K562 (cell line): ENCODE results near the gene MYO1D. TPM values are rescaled to one million over a fixed set of nuclear protein-coding genes. Genes with fewer than 3 reads are reported as not detected.

Experiments used
- ATAC-seq: fragments of 200-7000 bp; cut with Tn5 transposase; 3 replicates; pipeline ENCODE4 v1.9.1; 2020; ENCODE audit warnings: moderate library complexity
- BruUV-seq: library from RNA; stranded (reverse); fragments of 400-500 nt; replicated peaks from 2 replicates; lab custom pipeline; 2021; lab: Mats Ljungman, UMichigan
- CTCF ChIA-PET: fragments of 300-600 bp; formaldehyde crosslinking; extraction: SDS; loops from one replicate; lab custom pipeline; 2021; ENCODE audit warnings: low intra/inter-chr PET ratio; lab: Yijun Ruan, JAX
- POLR2A ChIA-PET: fragments of 300-600, 350-650 bp; sonication (Branson Sonifier 250); formaldehyde crosslinking; extraction: SDS; loops from one replicate; lab custom pipeline; 2021; ENCODE audit warnings: antibody characterized with exemption, inconsistent platforms; lab: Yijun Ruan, JAX
- DNase-seq, 4 experiments: peaks; one replicate each; pipeline versions ENCODE4 v3.0.0 to v3.0.0-alpha.2; 2011 to 2018; ENCODE audit warnings: low spot score in 3 of 4, mixed read lengths in 3 of 4; ENCODE audit errors: extremely low read depth in 1 of 4
- FAIRE-seq: peaks from 2 replicates; lab custom pipeline; 2011; peaks lifted over from hg19 to GRCh38; lab: Jason Lieb, UNC
- H2AFZ ChIP-seq: 2 replicates; pipeline ENCODE4 v1.6.0; 2011; ENCODE audit warnings: low read depth, low read length, control low read depth, inconsistent platforms
- H3K27ac ChIP-seq: fragments of 200-600 bp; 3 replicates; pipeline ENCODE4 v1.8.0; 2011; ENCODE audit warnings: low read depth, mild to moderate bottlenecking, control low read depth, inconsistent platforms, low read length, moderate library complexity, mixed read lengths; ENCODE audit errors: extremely low read depth
- H3K27me3 ChIP-seq, 2 experiments: fragments of 300-600 bp in 1 of 2; 2 replicates in 1 of 2; 3 replicates in 1 of 2; pipeline versions ENCODE4 v1.6.0 to v1.8.0; 2011; ENCODE audit warnings: inconsistent platforms in 2 of 2, low read length in 2 of 2, mild to moderate bottlenecking in 1 of 2, mixed read lengths in 1 of 2, moderate library complexity in 1 of 2; ENCODE audit not compliant: control insufficient read depth in 2 of 2, insufficient read depth in 2 of 2
- H3K36me3 ChIP-seq: fragments of 300-600 bp; 3 replicates; pipeline ENCODE4 v1.8.0; 2011; ENCODE audit warnings: mild to moderate bottlenecking, low read length, inconsistent platforms; ENCODE audit not compliant: control insufficient read depth, insufficient read depth
- H3K4me1 ChIP-seq, 2 experiments: fragments of 200-600 bp in 1 of 2; replicated peaks in 1 of 2; 2 replicates in 1 of 2; 3 replicates in 1 of 2; pipeline versions ENCODE4 v1.5.1 to v1.8.0; 2011; ENCODE audit warnings: inconsistent platforms in 2 of 2, low read length in 2 of 2, mild to moderate bottlenecking in 1 of 2, mixed read lengths in 1 of 2, moderate library complexity in 1 of 2; ENCODE audit not compliant: control insufficient read depth in 2 of 2, insufficient read depth in 2 of 2
- H3K4me2 ChIP-seq: 2 replicates; pipeline ENCODE4 v1.6.1; 2011; ENCODE audit warnings: low read length, control low read depth, inconsistent platforms, mixed read lengths; ENCODE audit not compliant: insufficient read depth
- H3K4me3 ChIP-seq: fragments of 200-600 bp; sonication (generic), shearing (Covaris generic); 2 replicates; pipeline ENCODE4 v1.5.1; 2016; ENCODE audit warnings: control low read depth, inconsistent platforms
- H3K79me2 ChIP-seq: fragments of 200-600 bp; 3 replicates; pipeline ENCODE4 v1.8.0; 2011; ENCODE audit warnings: low read length, inconsistent platforms; ENCODE audit not compliant: control insufficient read depth, insufficient read depth
- H3K9ac ChIP-seq, 2 experiments: 2 replicates each; pipeline versions ENCODE4 v1.6.0 to v1.6.1; 2011; ENCODE audit warnings: low read depth in 2 of 2, low read length in 2 of 2, control low read depth in 1 of 2, inconsistent platforms in 1 of 2, mild to moderate bottlenecking in 1 of 2, mixed read lengths in 1 of 2; ENCODE audit not compliant: insufficient read depth in 1 of 2
- H3K9me1 ChIP-seq: one replicate; pipeline ENCODE4 v1.6.0; 2011; ENCODE audit warnings: inconsistent platforms, mild to moderate bottlenecking, low read length, moderate library complexity; ENCODE audit not compliant: control insufficient read depth, insufficient read depth
- H3K9me3 ChIP-seq: replicated peaks from 2 replicates; pipeline ENCODE4 v1.5.1; 2011; ENCODE audit warnings: low read depth, low read length, inconsistent platforms; ENCODE audit not compliant: control insufficient read depth, insufficient read depth
- H4K20me1 ChIP-seq: replicated peaks from 2 replicates; pipeline ENCODE4 v1.6.1; 2011; ENCODE audit warnings: low read length, inconsistent platforms, mixed read lengths; ENCODE audit not compliant: control insufficient read depth, insufficient read depth
- BCLAF1 ChIP-seq, 2 experiments: fragments of 450-650 bp in 1 of 2; IDR thresholded peaks; 2 replicates each; pipeline ENCODE4 v1.6.1; 2011 to 2017; ENCODE audit warnings: low read depth in 2 of 2, antibody characterized with exemption in 1 of 2, borderline replicate concordance in 1 of 2, low read length in 1 of 2, mild to moderate bottlenecking in 1 of 2, mixed read lengths in 1 of 2; ENCODE audit not compliant: control insufficient read depth in 1 of 2
- CBX5 ChIP-seq: IDR thresholded peaks from 2 replicates; pipeline ENCODE4 v1.6.1; 2014; ENCODE audit warnings: low read depth, borderline replicate concordance
- ETV5 ChIP-seq: sonication (generic); formaldehyde crosslinking; IDR thresholded peaks from 2 replicates; pipeline ENCODE4 v1.4.0; 2020; ENCODE audit warnings: low read depth, mild to moderate bottlenecking, missing genetic modification reagents
- FUS ChIP-seq: fragments of 200-400 bp; formaldehyde crosslinking; optimal IDR thresholded peaks from 2 replicates; pipeline ENCODE3; 2017; ENCODE audit warnings: low read depth, low read length
- HNRNPUL1 ChIP-seq: fragments of 200-400 bp; formaldehyde crosslinking; IDR thresholded peaks from 2 replicates; pipeline ENCODE4 v1.6.1; 2017; ENCODE audit warnings: low read length
- PCBP1 ChIP-seq: fragments of 200-400 bp; formaldehyde crosslinking; IDR thresholded peaks from 2 replicates; pipeline ENCODE4 v1.6.1; 2018; ENCODE audit warnings: mild to moderate bottlenecking, low read depth, low read length; ENCODE audit not compliant: poor library complexity, severe bottlenecking
- RFX7 ChIP-seq: fragments of 250-450 bp; sonication (Bioruptor Pico); IDR thresholded peaks from 2 replicates; pipeline ENCODE4 v1.5.1; 2021; ENCODE audit warnings: mild to moderate bottlenecking
- ZNF24 ChIP-seq: fragments of 450-650 bp; IDR thresholded peaks from 2 replicates; pipeline ENCODE4 v1.6.1; 2016
- WGBS: fragments of 100-300 bp; shearing (Covaris generic); methylation state at CpG from one replicate; pipeline ENCODE4 v1.1.6; 2016; ENCODE audit warnings: low coverage, mixed read lengths; ENCODE audit not compliant: insufficient coverage; ENCODE audit errors: missing lambda C conversion rate; 5-methylcytosine and 5-hydroxymethylcytosine counted together
- in situ Hi-C: fragments of 300-500 bp; cut with MboI; formaldehyde crosslinking; loops from 4 replicates; pipeline ENCODE4 v1.15.0; 2018; ENCODE audit warnings: inconsistent platforms, mixed read lengths
- intact Hi-C: fragments of 100-400 bp; cut with micrococcal nuclease; formaldehyde crosslinking; loops from 2 replicates; pipeline ENCODE4 v1.14.2; 2022
- polyA plus RNA-seq, 8 experiments: library from polyadenylated mRNA; depleted of rRNA in 4 of 8; stranded (reverse) in 5 of 8; unstranded in 3 of 8; fragments of >200 nt; fragmentation: Nextera tagmentation in 2 of 8; fragmentation: Illumina TruSeq in 1 of 8; extraction: Ambion mirVana in 2 of 8; extraction: Trizol in 1 of 8; gene quantifications; 2 replicates each; pipeline versions ENCODE4 v1.2.1 to v1.2.3, GENCODE V29; 2011 to 2014; ENCODE audit warnings: inconsistent platforms in 1 of 8, missing spikeins in 1 of 8
- total RNA-seq, 7 experiments: library from RNA; depleted of rRNA in 6 of 7; stranded (reverse); fragments of >200 nt in 6 of 7; fragmentation: Illumina TruSeq in 2 of 7; extraction: Trizol in 2 of 7; gene quantifications; 2 replicates each; pipeline versions ENCODE4 v1.2.1 to v1.2.3, GENCODE V29; 2011 to 2021; ENCODE audit warnings: low replicate concordance in 1 of 7
- TF ChIP-seq, protein P1 (sequence below): sonication (generic); formaldehyde crosslinking; IDR thresholded peaks from 2 replicates; pipeline ENCODE4 v1.8.1; 2023; ENCODE audit warnings: mild to moderate bottlenecking, missing genetic modification reagents

The MYO1D gene
- total and polyA plus RNA-seq, 9 of the 15 experiments (the other 6 are each of a cell fraction or from before 2014, with no cell fraction given), result 2.1 to 71.2 (median 45.4) TPM

DNA sequence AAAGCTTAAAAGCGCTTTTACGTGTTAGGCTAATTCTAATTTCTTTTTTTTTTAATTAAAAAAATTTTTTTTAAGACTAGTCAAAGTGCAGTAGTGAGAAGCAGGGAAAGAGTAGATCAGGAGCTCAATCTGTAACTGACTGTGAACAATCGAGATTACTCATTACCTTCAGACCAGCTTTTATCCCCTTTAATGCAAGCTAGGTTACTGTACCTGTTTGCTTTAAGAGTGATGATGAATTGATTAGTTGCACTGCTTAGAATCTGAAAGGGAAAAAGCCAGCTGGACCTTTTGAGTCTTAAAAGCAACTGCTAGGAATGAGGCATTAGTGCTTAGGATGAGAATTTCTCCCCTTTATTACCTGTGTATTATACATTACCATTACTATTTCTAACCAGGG is 413.6 kb downstream of the MYO1D start:
- 93% methylated on average over 3 of the region's 3 CpGs for WGBS

More for the DNA sequence above, 413.6 kb downstream of the MYO1D start:
- peaks cover 0 to 2% of the 10 kb centered on the region in 2 experiments; a peak in 1 of 5 replicates for H3K4me1 ChIP-seq
- ChIA-PET POLR2A (interaction anchor here (1.0 to 1.1 kb wide), 2 partner anchors 10 to 19 kb away, joined by 3 to 6 read pairs; partner anchors contain the start of gene PSMD11), CTCF (no interaction called here)
- in situ Hi-C loops (no loop called here), intact Hi-C loops (no loop called here)
- FAIRE-seq, result no peak
- no peak overlapping the region for H3K9ac ChIP-seq
- H3K27ac ChIP-seq, result no peak overlapping the region
- no peak overlapping the region for H3K4me3 ChIP-seq
- no peak overlapping the region for H2AFZ ChIP-seq
- no peaks in the 10 kb centered on the region for H3K9me1 ChIP-seq
- no peaks in the 10 kb centered on the region for H3K27me3 ChIP-seq
- TF ChIP-seq ZNF24 (no peak), HNRNPUL1 (no peak), CBX5 (no peak), RFX7 (CRISPR knock-in tag) (no peak), BCLAF1 (IDR thresholded peaks at IDR 0.05; ENCODE audit: borderline replicate concordance in 1 of 2, control insufficient read depth in 1 of 2, low read depth in 2 of 2, low read length in 1 of 2) (no peak), ETV5 (CRISPR knock-in tag) (no peak), PCBP1 (no peak), FUS (no peak)
- TF ChIP-seq, protein P1, sequence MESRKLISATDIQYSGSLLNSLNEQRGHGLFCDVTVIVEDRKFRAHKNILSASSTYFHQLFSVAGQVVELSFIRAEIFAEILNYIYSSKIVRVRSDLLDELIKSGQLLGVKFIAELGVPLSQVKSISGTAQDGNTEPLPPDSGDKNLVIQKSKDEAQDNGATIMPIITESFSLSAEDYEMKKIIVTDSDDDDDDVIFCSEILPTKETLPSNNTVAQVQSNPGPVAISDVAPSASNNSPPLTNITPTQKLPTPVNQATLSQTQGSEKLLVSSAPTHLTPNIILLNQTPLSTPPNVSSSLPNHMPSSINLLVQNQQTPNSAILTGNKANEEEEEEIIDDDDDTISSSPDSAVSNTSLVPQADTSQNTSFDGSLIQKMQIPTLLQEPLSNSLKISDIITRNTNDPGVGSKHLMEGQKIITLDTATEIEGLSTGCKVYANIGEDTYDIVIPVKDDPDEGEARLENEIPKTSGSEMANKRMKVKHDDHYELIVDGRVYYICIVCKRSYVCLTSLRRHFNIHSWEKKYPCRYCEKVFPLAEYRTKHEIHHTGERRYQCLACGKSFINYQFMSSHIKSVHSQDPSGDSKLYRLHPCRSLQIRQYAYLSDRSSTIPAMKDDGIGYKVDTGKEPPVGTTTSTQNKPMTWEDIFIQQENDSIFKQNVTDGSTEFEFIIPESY (CRISPR knock-in tag), result no peak
- BruUV-seq, result no TSS peak
- no peaks in the 10 kb centered on the region for H3K9me3 ChIP-seq
- no peak for DNase-seq
- H3K36me3 ChIP-seq, result peaks cover 91% of the 10 kb centered on the region
- H4K20me1 ChIP-seq, result peaks cover 6% of the 10 kb centered on the region; the same call in 1 of the 2 replicates
- no peak for ATAC-seq
- H3K79me2 ChIP-seq, result peaks cover 54% of the 10 kb centered on the region
- no peak overlapping the region for H3K4me2 ChIP-seq
